Progenitor cell of endocrine pancreas (in vitro differentiated cells): Measurements from ENCODE around the gene PPP2R1B. TPM values are rescaled to one million over a fixed set of nuclear protein-coding genes. Genes with fewer than 3 reads are reported as not detected.

Source experiments
- DNase-seq: peaks from one replicate; pipeline ENCODE4 v3.0.0; 2021; ENCODE audit warnings: low spot score; ENCODE audit not compliant: unreplicated experiment
- H3K27ac Mint-ChIP-seq: 2 replicates; pipeline ENCODE4 v1.8.0; 2021; ENCODE audit warnings: mild to moderate bottlenecking, moderate library complexity, mixed read lengths
- H3K27me3 Mint-ChIP-seq: 2 replicates; pipeline ENCODE4 v1.8.0; 2021; ENCODE audit warnings: mixed read lengths
- H3K36me3 Mint-ChIP-seq: 2 replicates; pipeline ENCODE4 v1.8.0; 2022; ENCODE audit warnings: mixed read lengths; ENCODE audit not compliant: insufficient read depth
- H3K4me1 Mint-ChIP-seq: 2 replicates; pipeline ENCODE4 v1.8.0; 2021; ENCODE audit warnings: low read depth, mixed read lengths
- H3K4me3 Mint-ChIP-seq: 2 replicates; pipeline ENCODE4 v1.8.0; 2021; ENCODE audit warnings: low read depth, mild to moderate bottlenecking, moderate library complexity, mixed read lengths
- H3K9me3 Mint-ChIP-seq: 2 replicates; pipeline ENCODE4 v1.8.0; 2021; ENCODE audit warnings: low read depth, mixed read lengths
- CTCF ChIP-seq: fragments of 200-600 bp; sonication (generic); IDR thresholded peaks from one replicate; pipeline ENCODE4 v1.5.0; 2021; ENCODE audit warnings: antibody characterized with exemption, mild to moderate bottlenecking; ENCODE audit not compliant: unreplicated experiment
- total RNA-seq: library from RNA; stranded (reverse); gene quantifications from 2 replicates; pipeline ENCODE4 v1.2.1, GENCODE V29; 2021

Gene PPP2R1B
- total RNA-seq, 1 donor from 2014 or later, result 92.6 TPM

GRCh38 chr11:111688013-111688412 lies 78.2 kb downstream of the PPP2R1B start:
- no peak for TF ChIP-seq CTCF
- no peak for DNase-seq
- no peak overlapping the region for H3K4me3 Mint-ChIP-seq
- peak overlapping the region; percentile 70 for H3K27ac Mint-ChIP-seq
- H3K36me3 Mint-ChIP-seq, result peaks cover 27% of the 10 kb centered on the region
- no peaks in the 10 kb centered on the region for H3K9me3 Mint-ChIP-seq
- peaks cover 39% of the 10 kb centered on the region for H3K4me1 Mint-ChIP-seq
- no peaks in the 10 kb centered on the region for H3K27me3 Mint-ChIP-seq

GRCh38 chr11:111684251-111684650 lies 81.9 kb downstream of the PPP2R1B start:
- no peak for TF ChIP-seq CTCF
- Mint-ChIP-seq H3K9me3 (no peaks in the 10 kb centered on the region), H3K27ac (no peak overlapping the region), H3K36me3 (peaks cover 21% of the 10 kb centered on the region), H3K4me3 (no peak overlapping the region), H3K4me1 (peaks cover 21% of the 10 kb centered on the region), H3K27me3 (no peaks in the 10 kb centered on the region)
- DNase-seq, result no peak

- TF ChIP-seq CTCF, result no peak
- no peaks in the 10 kb centered on the region for H3K27me3 Mint-ChIP-seq
- H3K9me3 Mint-ChIP-seq, result no peaks in the 10 kb centered on the region
- no peak overlapping the region for H3K27ac Mint-ChIP-seq
- no peak overlapping the region for H3K4me3 Mint-ChIP-seq
- peaks cover 16% of the 10 kb centered on the region for H3K36me3 Mint-ChIP-seq
- DNase-seq, result no peak
- peaks cover 17% of the 10 kb centered on the region for H3K4me1 Mint-ChIP-seq
These were observed 82.4 kb downstream of the PPP2R1B start for GRCh38 chr11:111683806-111684205.

- Mint-ChIP-seq H3K4me1 (peaks cover 9% of the 10 kb centered on the region), H3K4me3 (no peak overlapping the region), H3K27me3 (no peaks in the 10 kb centered on the region), H3K27ac (no peak overlapping the region), H3K36me3 (peaks cover 13% of the 10 kb centered on the region), H3K9me3 (no peaks in the 10 kb centered on the region)
- TF ChIP-seq CTCF, result no peak
- no peak for DNase-seq
These were observed 85.6 kb downstream of the PPP2R1B start for GRCh38 chr11:111680486-111681175.

Other genes with a start within 250 kb of the PPP2R1B start
- 4.5 and 5.1 TPM in 2 replicates for gene LAYN, start 225.7 kb downstream of the PPP2R1B start, total RNA-seq
- gene SIK2, start 163.9 kb downstream of the PPP2R1B start, total RNA-seq, result 43.0 and 43.7 TPM in 2 replicates
- 45.2 and 47.3 TPM in 2 replicates for gene ALG9, start 105.2 kb upstream of the PPP2R1B start, total RNA-seq
- gene FDXACB1, start 112.8 kb upstream of the PPP2R1B start, total RNA-seq, result 2.8 and 3.0 TPM in 2 replicates
- 25.7 and 28.4 TPM in 2 replicates for gene CFAP68, start 113.2 kb upstream of the PPP2R1B start, total RNA-seq
- 1.2 TPM in 1 of 2 replicates, not detected in the other for gene CRYAB, start 145.4 kb upstream of the PPP2R1B start, total RNA-seq
- gene HSPB2, start 146.3 kb upstream of the PPP2R1B start, total RNA-seq, result not detected in 2 replicates
- gene C11orf52, start 152.5 kb upstream of the PPP2R1B start, total RNA-seq, result 16.2 and 19.4 TPM in 2 replicates
- 23.5 and 25.0 TPM in 2 replicates for gene DIXDC1, start 171.0 kb upstream of the PPP2R1B start, total RNA-seq